T-cell (primary cell): ENCODE data around the gene ZNF292. TPM values are rescaled to one million over a fixed set of nuclear protein-coding genes. Genes with fewer than 3 reads are reported as not detected.

Source experiments
- ATAC-seq, 4 experiments: fragments of 200-7000 bp in 3 of 4; fragments of 150-1000 bp in 1 of 4; cut with Tn5 transposase; replicated peaks in 1 of 4; 1 replicate in 3 of 4; 2 replicates in 1 of 4; pipeline ENCODE4 v1.10.0; 2021; ENCODE audit warnings: moderate library complexity in 3 of 4, mild to moderate bottlenecking in 2 of 4, moderate number of reproducible peaks in 1 of 4
- CTCF ChIA-PET, 2 donors: fragments of 300-600 bp; sonication (Branson Sonifier 250); formaldehyde crosslinking; loops; one replicate each; lab custom pipeline; 2022; ENCODE audit warnings: antibody characterized with exemption in 2 of 2; lab: Charles Lee
- POLR2A ChIA-PET, 2 donors: fragments of 300-600 bp; sonication (Branson Sonifier 250); formaldehyde crosslinking; loops; one replicate each; lab custom pipeline; 2022; ENCODE audit warnings: antibody characterized with exemption in 2 of 2; lab: Charles Lee
- DNase-seq, 35 experiments: peaks; one replicate each; pipeline versions ENCODE4 v3.0.0 to v3.0.0-alpha.2; 2013 to 2023
- H3K27ac ChIP-seq: one replicate; pipeline ENCODE4 v1.5.1; 2013; ENCODE audit warnings: low read length
- H3K27me3 ChIP-seq, 2 experiments: replicated peaks in 1 of 2; 1 replicate in 1 of 2; 2 replicates in 1 of 2; pipeline versions ENCODE4 v1.6.1 to v1.7.0; 2013; ENCODE audit warnings: low read length in 1 of 2, mixed read lengths in 1 of 2; ENCODE audit not compliant: control insufficient read depth in 2 of 2, insufficient read depth in 2 of 2; ENCODE audit errors: extremely low read depth in 1 of 2
- H3K36me3 ChIP-seq, 2 donors: 1 replicate in 1 of 2; 2 replicates in 1 of 2; pipeline versions ENCODE4 v1.6.1 to v1.7.0; 2013; ENCODE audit warnings: low read length in 1 of 2; ENCODE audit not compliant: control insufficient read depth in 2 of 2, insufficient read depth in 1 of 2; ENCODE audit errors: extremely low read depth in 1 of 2
- H3K4me1 ChIP-seq, 2 experiments: 1 replicate in 1 of 2; 2 replicates in 1 of 2; pipeline versions ENCODE4 v1.6.1 to v1.7.0; 2013; ENCODE audit warnings: low read length in 2 of 2, mixed read lengths in 1 of 2; ENCODE audit not compliant: insufficient read depth in 2 of 2, control insufficient read depth in 1 of 2; ENCODE audit errors: extremely low read depth in 1 of 2
- H3K4me3 ChIP-seq, 2 donors: 1 replicate in 1 of 2; 2 replicates in 1 of 2; pipeline versions ENCODE4 v1.5.1 to v1.7.0; 2013; ENCODE audit warnings: mild to moderate bottlenecking in 2 of 2, low read length in 1 of 2, moderate library complexity in 1 of 2; ENCODE audit not compliant: control insufficient read depth in 1 of 2; ENCODE audit errors: extremely low read depth in 1 of 2
- H3K9me3 ChIP-seq: 2 replicates; pipeline ENCODE4 v1.7.0; 2013
- H3K27ac Mint-ChIP-seq, 2 donors: one replicate each; pipeline ENCODE4 v1.8.0; 2020 to 2021; ENCODE audit warnings: mild to moderate bottlenecking in 2 of 2, mixed read lengths in 2 of 2
- H3K27me3 Mint-ChIP-seq, 2 donors: one replicate each; pipeline ENCODE4 v1.8.0; 2021 to 2022; ENCODE audit warnings: mixed read lengths in 2 of 2
- H3K36me3 Mint-ChIP-seq: one replicate; pipeline ENCODE4 v1.8.0; 2021; ENCODE audit warnings: mixed read lengths
- H3K4me1 Mint-ChIP-seq, 3 donors: one replicate each; pipeline ENCODE4 v1.8.0; 2020 to 2022; ENCODE audit warnings: mixed read lengths in 3 of 3, mild to moderate bottlenecking in 1 of 3
- H3K4me3 Mint-ChIP-seq, 3 donors: one replicate each; pipeline ENCODE4 v1.8.0; 2020 to 2022; ENCODE audit warnings: mild to moderate bottlenecking in 3 of 3, mixed read lengths in 3 of 3, moderate library complexity in 3 of 3
- H3K9me3 Mint-ChIP-seq, 3 donors: one replicate each; pipeline ENCODE4 v1.8.0; 2020 to 2022; ENCODE audit warnings: mixed read lengths in 3 of 3
- WGBS: methylation state at CpG from one replicate; pipeline ENCODE4 v1.1.5; 2013; ENCODE audit warnings: missing lambda C conversion rate; ENCODE audit not compliant: insufficient coverage; 5-methylcytosine and 5-hydroxymethylcytosine counted together
- total RNA-seq, 35 experiments: library from RNA in 6 of 35; stranded (reverse) in 6 of 35; fragments of 120-200 nt in 1 of 35; gene quantifications; one replicate each; pipeline versions ENCODE4 v1.2.1 to v1.2.4 and lab custom pipeline; 2013 to 2026

ZNF292 gene
- total RNA-seq: 10 to 100 TPM; 57.7 to 81.5 (median 66.1) TPM
- total RNA-seq (2013): 47.9 TPM
- total RNA-seq (lab: John Stamatoyannopoulos, UW): 83.2 to 290 (median 183) reads per million in 29 experiments

DNA sequence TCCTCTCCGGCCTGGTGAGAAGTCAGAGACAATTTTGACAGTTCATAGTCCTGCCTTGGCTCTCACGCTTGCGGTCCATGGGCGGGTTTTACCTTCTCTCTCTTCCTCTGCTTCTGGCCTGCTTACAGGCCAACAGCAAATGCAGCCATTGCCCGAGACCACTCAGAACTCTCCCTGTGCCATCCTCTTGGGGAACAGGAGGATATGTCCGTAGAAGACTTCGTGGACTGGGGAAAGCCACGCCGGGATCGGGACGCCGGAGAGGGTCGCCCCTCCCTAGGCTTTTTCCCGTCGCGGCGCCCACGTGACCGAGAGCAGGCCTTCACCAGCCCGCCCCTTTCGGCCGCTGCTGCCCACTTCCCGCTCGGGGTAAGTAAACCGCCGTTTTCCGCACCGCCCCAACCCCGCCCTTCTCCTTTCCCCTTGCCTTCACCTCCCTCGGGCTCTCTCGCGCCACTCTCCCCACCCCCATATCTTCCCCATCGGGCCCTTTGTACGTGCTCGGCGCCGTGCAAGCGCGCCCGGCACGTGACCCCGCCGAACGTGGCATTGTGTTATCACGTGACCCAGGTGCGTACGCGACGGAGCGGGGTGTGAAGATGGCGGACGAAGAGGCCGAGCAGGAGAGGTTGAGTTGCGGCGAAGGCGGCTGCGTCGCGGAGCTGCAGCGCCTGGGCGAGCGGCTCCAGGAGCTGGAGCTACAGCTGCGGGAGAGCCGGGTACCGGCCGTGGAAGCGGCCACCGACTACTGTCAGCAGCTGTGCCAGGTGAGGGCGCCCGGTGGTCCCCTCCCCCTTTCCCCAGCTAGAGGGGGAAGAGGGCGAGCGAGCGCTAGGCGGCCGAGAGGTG, at the start of gene ZNF292:
ZNF292 (plus strand) TSS at position 573 of the 849 bp plus-strand sequence; CDS start at position 600, 27 bp downstream.
- peak within 1 kb of the TSS; percentile 90 to 98 (median 93) for H3K4me3 Mint-ChIP-seq
- no peaks in the 10 kb centered on the region for H3K27me3 Mint-ChIP-seq
- WGBS: 0% methylated on average over 60 of the region's 75 CpGs
- peaks cover 56 to 63% (median 56%) of the 10 kb centered on the region in 3 donors for H3K4me1 Mint-ChIP-seq
- peak within 1 kb of the TSS; percentile 70 to 82 for H3K4me3 ChIP-seq
- H3K27ac ChIP-seq: peak within 1 kb of the TSS; percentile 94
- no peaks in the 10 kb centered on the region for H3K9me3 ChIP-seq
- H3K4me1 ChIP-seq: peaks cover 21 to 42% of the 10 kb centered on the region in 2 experiments
- POLR2A ChIA-PET: interaction anchor here in 1 of 2 donors (0.5 to 1.1 kb wide), 3 partner anchors 35 to 434 kb away, joined by 3 to 5 read pairs (median 3); partner anchors contain the start of gene RARS2
- DNase-seq: peak; percentile 86 to 97 (median 93)
- CTCF ChIA-PET: interaction anchor here in 1 of 2 donors (0.6 kb wide), 1 partner anchor 185 kb away, joined by 3 read pairs; no protein-coding TSS in a partner anchor
- H3K27ac Mint-ChIP-seq: peak within 1 kb of the TSS; percentile 94 to 96
- H3K36me3 Mint-ChIP-seq: peaks cover 6% of the 10 kb centered on the region
- peaks cover 0 to 5% of the 10 kb centered on the region in 2 donors for H3K36me3 ChIP-seq
- ATAC-seq: peak; percentile 80 to 84 (median 80)
- H3K27me3 ChIP-seq: no peaks in the 10 kb centered on the region
- no peaks in the 10 kb centered on the region for H3K9me3 Mint-ChIP-seq

DNA sequence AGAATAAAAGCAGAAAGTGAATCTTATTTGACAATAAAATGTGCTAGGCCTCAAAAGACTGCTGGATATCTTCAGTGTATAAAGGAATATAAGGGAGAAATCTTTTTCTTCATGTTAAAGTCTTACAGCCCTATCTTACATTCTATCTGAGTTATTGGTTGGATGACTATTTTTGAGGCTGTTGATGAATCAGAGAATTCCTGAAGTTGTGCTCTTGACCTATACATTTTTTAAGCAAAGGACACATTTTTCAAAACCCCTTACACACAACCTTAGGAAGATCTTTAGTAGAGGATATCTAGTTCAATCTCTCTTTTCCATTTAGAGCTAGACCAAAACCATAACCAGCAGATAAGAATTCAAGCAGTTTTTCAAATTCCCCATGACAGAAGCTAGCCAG, 49.5 kb upstream of the ZNF292 start:
- Histone ChIP-seq H3K9me3 (no peaks in the 10 kb centered on the region), H3K4me3 (no peak overlapping the region), H3K27ac (no peak overlapping the region), H3K4me1 (no peaks in the 10 kb centered on the region), H3K36me3 (no peaks in the 10 kb centered on the region), H3K27me3 (no peaks in the 10 kb centered on the region)
- CTCF ChIA-PET: no interaction called here
- peaks cover 7 to 14% of the 10 kb centered on the region in 2 donors for H3K27me3 Mint-ChIP-seq
- H3K36me3 Mint-ChIP-seq: no peaks in the 10 kb centered on the region
- no peaks in the 10 kb centered on the region for H3K9me3 Mint-ChIP-seq
- no peak overlapping the region for H3K4me3 Mint-ChIP-seq
- H3K27ac Mint-ChIP-seq: no peak overlapping the region
- ATAC-seq: no peak
- no peaks in the 10 kb centered on the region for H3K4me1 Mint-ChIP-seq
- no peak for DNase-seq
- POLR2A ChIA-PET: no interaction called here

DNA sequence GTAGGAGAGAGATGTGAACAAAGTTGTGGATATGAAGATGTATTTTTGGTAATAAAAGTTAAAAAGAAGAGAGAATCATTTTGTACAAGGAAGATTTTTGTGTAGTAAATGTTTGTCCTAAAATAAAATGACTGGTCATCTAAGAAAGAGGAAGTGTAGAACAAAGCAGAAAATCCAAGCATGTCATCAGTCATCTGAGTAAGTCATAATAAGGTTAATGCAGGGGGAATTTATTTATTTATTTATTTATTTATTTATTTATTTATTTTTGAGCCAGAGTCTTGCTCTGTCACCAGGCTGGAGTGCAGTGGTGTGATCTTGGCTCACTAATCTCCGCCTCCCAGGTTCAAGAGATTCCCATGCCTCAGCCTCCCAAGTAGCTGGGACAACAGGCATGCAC, 44.7 kb upstream of the ZNF292 start:
- ChIA-PET CTCF (interaction anchor here in 1 of 2 donors (0.6 kb wide), 1 partner anchor 344 kb away, joined by 6 read pairs; no protein-coding TSS in a partner anchor), POLR2A (no interaction called here)
- no peak overlapping the region for H3K4me3 Mint-ChIP-seq
- Histone ChIP-seq H3K4me3 (no peak overlapping the region), H3K36me3 (no peaks in the 10 kb centered on the region), H3K9me3 (no peaks in the 10 kb centered on the region), H3K27ac (no peak overlapping the region), H3K27me3 (no peaks in the 10 kb centered on the region), H3K4me1 (no peaks in the 10 kb centered on the region)
- H3K27ac Mint-ChIP-seq: no peak overlapping the region
- no peaks in the 10 kb centered on the region for H3K9me3 Mint-ChIP-seq
- H3K27me3 Mint-ChIP-seq: peaks cover 9 to 18% of the 10 kb centered on the region in 2 donors
- ATAC-seq: no peak
- H3K36me3 Mint-ChIP-seq: no peaks in the 10 kb centered on the region
- no peak for DNase-seq
- no peaks in the 10 kb centered on the region for H3K4me1 Mint-ChIP-seq
- no CpG with 5 or more reads among the region's 1 CpG for WGBS

DNA sequence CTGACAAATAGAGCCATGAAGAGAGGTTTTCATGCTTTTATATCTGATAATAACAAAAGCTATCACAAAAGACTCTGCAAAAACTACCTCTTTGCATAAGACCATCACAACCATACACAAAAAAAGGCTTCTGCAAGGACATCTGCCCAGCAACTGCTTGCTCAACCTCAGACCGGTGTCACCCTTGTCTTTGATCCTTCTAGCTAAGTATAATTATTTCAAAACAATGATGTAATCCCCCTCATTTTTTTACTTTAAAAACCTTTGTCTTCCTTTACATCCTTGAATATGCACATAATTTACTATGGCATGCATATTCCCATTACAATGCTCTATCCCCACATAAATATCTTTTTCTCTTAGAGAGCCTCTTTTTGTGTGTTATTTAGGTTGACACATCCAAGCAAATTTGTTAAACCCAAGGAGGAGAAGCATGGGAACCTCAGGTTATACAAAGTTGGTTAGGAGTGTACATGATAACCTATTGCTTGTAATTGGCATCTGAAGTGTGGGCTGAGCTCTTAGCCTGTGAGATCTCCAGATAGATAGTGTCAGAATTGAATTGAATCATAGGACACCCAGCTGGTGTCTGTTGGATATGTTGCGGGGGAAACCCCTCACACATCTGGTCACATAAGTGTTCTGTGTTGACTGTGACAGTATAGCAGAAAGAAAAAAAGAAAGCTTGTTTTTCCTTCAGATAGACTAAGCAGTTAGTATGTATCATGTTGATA, 39.8 kb upstream of the ZNF292 start:
- ATAC-seq (no peak), DNase-seq (no peak)
- peaks cover 9 to 18% of the 10 kb centered on the region in 2 donors for H3K27me3 Mint-ChIP-seq
- no peak overlapping the region for H3K27ac ChIP-seq
- peaks cover 0 to 4% of the 10 kb centered on the region in 2 experiments for H3K27me3 ChIP-seq
- H3K9me3 Mint-ChIP-seq: no peaks in the 10 kb centered on the region
- H3K4me1 ChIP-seq: no peaks in the 10 kb centered on the region
- POLR2A ChIA-PET: no interaction called here
- H3K4me1 Mint-ChIP-seq: no peaks in the 10 kb centered on the region
- CTCF ChIA-PET: interaction anchor here in 1 of 2 donors (0.7 kb wide), 1 partner anchor 54 kb away, joined by 3 read pairs; no protein-coding TSS in a partner anchor
- H3K4me3 ChIP-seq: no peak overlapping the region
- H3K36me3 Mint-ChIP-seq: no peaks in the 10 kb centered on the region
- H3K36me3 ChIP-seq: no peaks in the 10 kb centered on the region
- no peaks in the 10 kb centered on the region for H3K9me3 ChIP-seq
- no peak overlapping the region for H3K4me3 Mint-ChIP-seq
- no peak overlapping the region for H3K27ac Mint-ChIP-seq
- WGBS: 100% methylated on average over 1 of the region's 2 CpGs

DNA sequence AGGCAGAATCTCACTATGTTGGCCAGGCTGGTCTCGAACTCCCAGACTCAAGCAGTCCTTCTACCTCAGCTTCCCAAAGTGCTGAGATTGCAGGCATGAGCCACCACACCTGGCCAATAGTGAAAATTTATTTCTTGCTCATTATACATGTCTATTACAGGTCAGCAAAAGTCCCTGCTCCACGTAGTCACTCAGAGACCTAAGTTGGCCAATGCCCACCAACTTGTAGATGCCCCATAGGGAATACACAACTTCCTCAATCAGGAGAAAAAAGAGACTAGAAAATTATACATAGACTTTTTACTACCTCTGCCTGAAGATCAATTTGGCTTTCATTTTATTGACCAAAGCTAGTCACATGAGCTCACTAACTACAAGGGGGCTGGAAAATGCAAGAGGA, 38.4 kb upstream of the ZNF292 start:
- no peak for ATAC-seq
- H3K4me3 Mint-ChIP-seq: no peak overlapping the region
- ChIA-PET POLR2A (no interaction called here), CTCF (no interaction called here)
- no peaks in the 10 kb centered on the region for H3K4me1 Mint-ChIP-seq
- H3K36me3 Mint-ChIP-seq: no peaks in the 10 kb centered on the region
- H3K9me3 ChIP-seq: no peaks in the 10 kb centered on the region
- no peak overlapping the region for H3K27ac Mint-ChIP-seq
- no peak overlapping the region for H3K27ac ChIP-seq
- no peaks in the 10 kb centered on the region for H3K9me3 Mint-ChIP-seq
- H3K36me3 ChIP-seq: no peaks in the 10 kb centered on the region
- WGBS: 100% methylated on average over 2 of the region's 2 CpGs
- no peaks in the 10 kb centered on the region for H3K4me1 ChIP-seq
- peaks cover 0 to 4% of the 10 kb centered on the region in 2 experiments for H3K27me3 ChIP-seq
- DNase-seq: no peak
- H3K27me3 Mint-ChIP-seq: peaks cover 17 to 23% of the 10 kb centered on the region in 2 donors
- H3K4me3 ChIP-seq: no peak overlapping the region

DNA sequence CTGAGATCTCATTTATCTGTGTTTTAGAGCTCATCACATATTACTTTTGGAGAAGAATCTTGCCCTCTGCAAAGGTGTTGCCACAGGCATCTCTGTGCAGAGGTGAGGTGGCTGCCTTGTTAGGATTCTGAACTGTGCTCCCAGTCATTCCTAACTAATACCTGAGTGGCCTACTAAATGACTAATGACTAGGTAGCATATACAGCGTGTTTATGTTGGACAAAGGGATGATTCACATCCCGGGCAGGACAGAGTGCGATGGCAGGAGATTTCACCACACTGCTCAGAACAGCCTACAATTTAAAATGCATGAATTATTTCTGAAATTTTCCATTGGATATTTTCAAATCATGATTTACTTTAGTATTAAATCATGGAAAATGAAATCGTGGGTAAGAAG, 37.3 kb upstream of the ZNF292 start:
- no peak for ATAC-seq
- Mint-ChIP-seq H3K36me3 (no peaks in the 10 kb centered on the region), H3K9me3 (no peaks in the 10 kb centered on the region), H3K27me3 (peaks cover 23 to 25% of the 10 kb centered on the region in 2 donors), H3K27ac (no peak overlapping the region), H3K4me3 (no peak overlapping the region), H3K4me1 (no peaks in the 10 kb centered on the region)
- no peaks in the 10 kb centered on the region for H3K36me3 ChIP-seq
- DNase-seq: no peak
- H3K4me1 ChIP-seq: no peaks in the 10 kb centered on the region
- no peak overlapping the region for H3K27ac ChIP-seq
- H3K4me3 ChIP-seq: no peak overlapping the region
- ChIA-PET POLR2A (interaction anchor here in 1 of 2 donors (0.6 kb wide), 1 partner anchor 641 kb away, joined by 7 read pairs; no protein-coding TSS in a partner anchor), CTCF (interaction anchor here in 1 of 2 donors (0.5 kb wide), 1 partner anchor 264 kb away, joined by 3 read pairs; no protein-coding TSS in a partner anchor)
- no peaks in the 10 kb centered on the region for H3K9me3 ChIP-seq
- peaks cover 0 to 9% of the 10 kb centered on the region in 2 experiments for H3K27me3 ChIP-seq
- no CpG with 5 or more reads among the region's 4 CpGs for WGBS
